NOMO-1 treated with dmso at 0.1 percent for 144 hours (cell line): Measurements from ENCODE around the gene RFX2.

Experiments
- DNase-seq: peaks from one replicate; lab custom pipeline; 2025; ENCODE audit not compliant: unreplicated experiment; lab: John Stamatoyannopoulos, UW

RFX2 gene

DNA sequence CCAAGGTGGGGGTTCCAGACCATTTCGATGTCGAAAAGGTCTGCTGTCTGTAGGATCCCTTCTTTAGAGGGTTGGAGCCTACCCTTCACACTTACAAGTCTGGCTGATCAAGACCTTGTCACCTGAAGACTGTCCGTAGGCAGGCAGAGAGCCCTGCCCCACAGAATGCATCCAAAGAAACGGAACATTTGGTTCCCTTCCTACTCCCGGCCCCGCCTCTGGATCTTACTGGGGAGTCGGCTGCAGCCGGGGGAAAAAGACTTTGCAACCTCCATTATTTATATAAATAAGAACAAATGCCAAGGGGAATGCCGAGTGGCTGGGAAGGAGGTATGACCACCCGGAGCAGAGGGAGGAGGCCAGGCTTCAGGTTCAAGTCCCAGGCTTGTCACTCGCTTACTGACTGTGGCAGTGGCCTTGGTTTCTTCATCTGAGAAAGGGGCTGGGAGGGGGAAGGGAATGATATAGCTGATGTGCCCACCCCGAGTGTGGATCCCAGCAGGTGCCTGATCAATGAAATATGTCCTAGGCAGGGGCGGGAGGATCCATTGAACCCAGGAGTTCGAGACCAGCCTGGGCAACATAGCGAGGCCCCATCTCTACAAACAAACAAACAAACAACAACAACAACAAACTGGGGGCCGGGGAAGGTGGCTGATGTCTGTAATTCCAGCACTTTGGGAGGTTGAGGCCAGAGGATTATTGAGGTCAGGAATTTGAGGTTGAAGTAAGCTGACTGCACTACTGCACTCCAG is 48.7 kb downstream of the RFX2 start:
- no peak for DNase-seq

DNA sequence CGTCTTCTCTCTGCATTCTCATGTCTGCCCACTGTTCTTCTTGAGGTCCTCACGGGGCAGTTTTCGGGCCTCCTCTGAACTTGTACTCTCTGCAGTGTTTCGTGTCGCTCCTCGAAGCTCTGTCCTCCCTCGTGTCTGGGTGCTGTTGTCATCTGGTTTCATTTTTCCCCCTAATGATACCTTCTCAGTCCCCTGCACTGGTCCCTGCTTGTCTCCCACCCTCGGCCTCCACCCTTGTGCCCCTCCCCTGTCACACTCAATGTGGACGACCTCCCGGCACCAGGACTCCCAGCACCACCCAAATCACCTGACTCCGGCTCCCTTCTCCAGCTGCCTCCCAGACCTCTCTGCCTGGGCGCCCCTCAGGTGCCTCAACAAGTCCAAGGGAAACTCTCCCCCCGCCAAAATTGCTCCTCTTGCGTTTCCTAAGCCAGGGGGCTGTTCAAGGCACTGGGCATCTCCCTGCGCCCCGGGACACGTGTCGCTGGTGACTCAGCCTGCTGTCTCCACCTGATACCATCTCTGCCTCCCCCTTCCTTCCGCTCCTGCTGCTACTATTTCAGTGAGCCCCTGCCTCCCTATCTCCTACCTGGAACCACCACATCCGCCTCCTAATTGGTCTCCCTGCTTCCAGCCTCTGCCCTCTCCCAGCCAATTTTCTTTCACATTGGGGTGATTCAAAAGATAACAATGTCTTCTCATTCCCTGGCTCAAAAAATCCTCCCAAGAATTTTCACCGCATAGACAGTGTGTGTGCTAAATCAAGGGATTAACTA is 49.5 kb downstream of the RFX2 start:
- no peak for DNase-seq

DNA sequence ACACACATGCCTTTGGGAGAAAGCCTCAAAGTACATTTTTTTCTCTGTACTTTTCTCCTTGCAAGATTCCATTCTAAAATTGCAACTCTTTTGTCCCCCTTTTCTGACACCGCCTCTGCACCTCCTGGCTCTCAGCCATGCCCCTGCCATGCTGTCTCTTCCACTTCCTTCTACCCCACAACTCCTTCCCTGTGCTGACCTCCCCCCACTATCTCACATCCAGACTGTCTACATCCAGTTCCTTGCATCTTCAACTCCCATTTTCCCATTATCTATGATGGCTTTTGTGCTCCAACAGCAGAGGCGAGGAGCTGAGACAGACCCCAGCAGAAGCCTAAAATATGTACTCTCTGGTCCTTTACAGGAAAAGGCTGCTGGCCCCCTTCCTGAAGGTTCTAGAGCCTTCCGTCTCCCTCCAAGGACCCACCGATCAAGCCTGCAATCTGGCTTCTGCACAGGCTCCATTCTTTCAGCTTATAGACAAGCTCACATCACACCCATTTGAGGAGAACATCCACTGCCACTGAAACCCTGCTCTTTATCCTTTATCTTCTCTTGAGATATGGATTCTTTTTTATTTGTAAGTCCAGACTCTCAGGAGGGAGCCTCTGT is 50.2 kb downstream of the RFX2 start:
- no peak for DNase-seq

DNA sequence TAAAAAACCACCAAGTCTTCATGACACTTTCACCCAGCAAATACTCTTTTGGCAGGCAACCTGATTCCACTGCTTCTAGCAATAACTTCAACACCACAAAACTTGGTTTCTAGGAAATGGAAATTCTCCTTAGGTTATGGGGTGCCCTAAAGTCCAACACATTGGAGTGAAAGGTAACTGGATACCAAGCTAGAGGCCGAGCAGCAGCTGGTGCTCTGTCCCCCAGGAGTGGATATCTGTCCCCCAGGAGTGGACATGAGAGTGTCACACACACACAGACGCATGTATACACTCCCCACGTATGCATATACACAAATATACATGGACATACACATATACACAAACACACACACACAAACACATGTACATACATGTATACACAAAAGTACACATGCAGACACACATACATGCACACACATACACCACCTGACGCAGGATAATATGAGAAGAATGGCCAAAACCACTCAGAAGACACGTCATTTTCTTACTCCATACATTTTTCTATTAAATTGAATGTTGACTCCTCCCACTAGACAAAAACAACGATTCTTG is 50.8 kb downstream of the RFX2 start:
- DNase-seq = no peak

DNA sequence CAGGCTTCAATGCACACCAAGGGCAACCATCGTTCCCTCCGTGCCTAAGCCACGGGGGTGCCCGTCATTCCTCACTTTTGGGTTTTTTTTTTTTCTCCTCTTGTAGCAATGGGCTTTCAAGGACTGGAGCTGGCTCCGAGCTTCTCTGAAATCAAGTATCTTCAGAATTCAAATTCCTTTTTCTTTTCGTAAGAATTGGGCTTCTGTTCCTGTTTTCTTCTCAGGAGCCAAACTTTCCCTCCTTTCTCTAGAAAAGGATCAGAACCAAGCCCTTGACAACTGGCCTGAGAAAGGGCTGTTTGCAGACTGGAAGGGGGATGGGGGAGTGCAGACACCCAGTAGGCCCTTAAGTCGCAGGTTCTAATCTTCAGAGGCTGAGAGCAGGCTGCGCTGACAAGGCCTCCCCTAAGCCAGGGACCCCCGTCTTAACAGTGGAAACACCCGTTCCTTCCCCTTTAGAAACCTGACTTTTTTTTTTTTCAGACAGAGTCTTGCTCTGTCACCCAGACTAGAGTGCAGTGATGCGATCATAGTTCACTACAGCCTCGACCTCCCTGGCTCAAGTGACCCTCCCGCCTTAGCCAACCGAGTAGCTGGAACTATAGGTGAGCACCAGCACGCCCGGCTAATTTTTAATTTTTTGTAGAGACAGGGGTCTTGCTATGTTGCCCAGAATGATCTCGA is 51.6 kb downstream of the RFX2 start:
- no peak for DNase-seq

DNA sequence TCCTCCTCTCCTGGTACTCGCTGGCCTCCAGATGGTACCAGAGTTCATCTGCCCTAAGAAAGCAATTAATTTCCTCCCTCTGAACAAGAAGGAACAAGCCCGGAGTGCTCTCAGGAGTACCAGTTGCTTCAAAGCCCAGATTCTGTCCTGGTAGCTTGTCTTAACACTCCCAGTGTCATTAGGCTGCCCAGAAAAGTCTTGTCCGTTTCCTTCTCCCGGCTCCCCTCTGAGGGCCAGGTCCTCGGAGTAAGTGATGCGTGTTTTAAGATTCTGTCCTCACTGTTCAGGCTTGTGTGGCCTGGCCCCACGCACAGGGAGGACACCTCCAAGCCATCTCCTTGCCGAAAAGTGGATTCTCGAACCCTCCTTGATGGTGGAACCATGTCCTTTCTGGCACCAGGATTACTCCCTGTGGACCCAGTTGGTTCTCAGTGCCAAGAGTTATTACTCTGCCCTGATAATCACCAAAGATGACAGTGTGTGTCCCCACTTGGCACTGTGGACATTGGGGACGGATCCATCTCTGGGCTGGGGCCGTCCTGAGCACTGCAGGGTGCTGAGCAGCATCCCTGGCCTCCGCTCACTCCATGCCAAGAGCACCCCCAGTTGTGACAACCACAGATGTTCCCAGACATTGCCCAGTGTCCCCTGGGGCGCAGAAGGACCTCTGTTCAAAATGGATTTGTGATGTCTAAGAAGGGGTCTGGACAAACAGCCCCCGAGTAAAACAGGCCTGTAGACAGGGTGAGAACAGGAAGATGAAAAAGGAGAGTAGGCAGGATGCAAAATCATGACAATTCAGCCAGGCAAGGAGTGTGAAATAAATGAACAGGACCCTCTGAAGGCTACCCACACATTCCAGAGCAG is 52.4 kb downstream of the RFX2 start:
- no peak for DNase-seq

DNA sequence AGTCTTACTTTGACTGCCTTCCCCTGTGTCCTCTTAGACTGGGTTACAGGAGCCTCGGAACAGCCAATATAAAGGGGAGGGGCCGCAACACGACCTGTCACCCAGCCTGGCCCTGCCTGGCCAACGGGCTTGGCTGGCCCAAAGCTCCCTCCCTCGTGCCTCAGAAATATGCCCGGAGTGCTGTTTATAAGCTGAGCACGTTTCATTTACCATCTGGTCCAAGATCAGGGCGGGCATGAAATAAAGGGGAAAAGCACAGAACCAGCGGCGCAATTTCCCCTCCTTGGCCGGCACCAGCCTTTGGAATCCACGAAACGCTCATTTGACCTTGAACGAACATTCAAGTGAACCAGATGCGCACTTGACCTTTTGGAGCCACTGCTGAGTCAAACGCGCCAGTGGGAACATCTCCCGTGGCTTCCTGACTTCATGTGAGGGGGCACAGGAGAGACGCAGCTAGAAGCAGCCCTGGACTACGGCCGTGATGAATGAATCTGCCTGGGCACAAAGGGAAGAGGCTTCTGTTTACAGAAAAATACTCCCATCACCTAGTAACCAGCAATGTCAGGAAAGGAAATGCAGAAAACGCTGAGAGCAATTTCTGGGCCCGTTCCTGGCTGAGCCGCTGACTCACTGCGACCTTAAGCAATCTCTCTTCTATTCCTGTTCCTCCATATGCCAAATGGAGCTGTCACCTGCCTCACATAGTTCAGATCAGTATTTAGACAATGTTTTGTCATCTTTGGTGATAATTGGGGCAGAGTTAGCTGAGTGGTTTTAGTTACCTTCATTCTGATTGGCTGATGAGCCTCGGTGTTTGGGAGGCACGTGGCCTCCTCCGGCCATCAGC is 53.3 kb downstream of the RFX2 start:
- DNase-seq = peak; percentile 97

DNA sequence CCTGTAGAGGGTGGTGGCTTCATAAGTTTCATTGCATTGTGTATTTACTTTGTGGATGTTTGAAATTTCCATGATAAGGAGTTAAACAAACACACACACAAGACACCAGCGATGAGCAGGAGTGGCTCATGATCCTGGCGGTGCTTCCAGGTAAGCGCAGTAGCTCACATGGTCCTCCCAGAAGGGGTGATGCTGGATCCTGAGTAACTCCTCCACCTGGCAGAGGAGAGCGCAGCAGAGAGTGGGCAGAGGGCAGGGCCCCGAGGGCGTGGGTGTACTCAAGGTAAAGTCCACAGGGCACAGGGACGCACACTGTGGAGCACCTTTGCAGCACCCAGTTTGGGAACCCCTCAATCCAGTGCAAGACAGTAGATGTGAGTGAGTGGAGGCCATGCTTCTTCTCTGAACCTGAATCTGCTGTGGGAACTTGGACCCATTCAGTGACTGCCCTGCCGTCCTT is 54.0 kb downstream of the RFX2 start:
- no peak for DNase-seq

DNA sequence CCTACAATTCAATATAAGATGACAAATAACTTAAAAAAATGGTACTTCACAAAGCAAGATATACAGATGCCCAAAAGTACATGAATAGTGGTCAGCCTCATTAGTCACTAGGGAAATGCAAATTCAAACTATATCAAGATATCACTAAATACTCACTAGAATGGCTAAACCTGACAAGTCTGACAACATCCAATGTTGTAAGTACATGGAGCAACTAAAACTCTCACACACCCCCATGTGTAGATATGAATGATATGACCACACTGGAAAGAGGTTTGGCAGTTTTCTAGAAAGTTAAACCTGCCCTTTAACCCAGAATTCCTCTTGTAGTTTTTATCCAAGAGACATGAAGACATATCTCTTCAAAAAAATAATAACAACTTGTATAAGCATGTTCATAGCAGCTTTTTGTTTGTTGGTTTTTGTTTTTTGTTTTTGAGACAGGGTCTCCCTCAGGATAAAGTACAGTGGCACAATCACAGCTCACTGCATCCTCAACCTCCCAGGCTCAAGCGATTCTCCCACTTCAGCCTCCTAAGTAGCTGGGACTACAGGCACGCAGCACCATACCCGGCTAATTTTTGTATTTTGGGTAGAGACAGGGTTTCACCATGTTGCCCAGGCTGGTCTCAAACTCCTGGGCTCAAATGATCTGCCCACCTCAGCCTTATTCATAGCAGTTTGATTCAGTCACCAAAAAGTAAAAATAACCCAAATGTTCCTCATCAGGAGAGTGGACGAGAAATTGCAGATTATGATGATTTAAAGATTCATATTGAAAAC is 55.1 kb downstream of the RFX2 start:
- DNase-seq = no peak

DNA sequence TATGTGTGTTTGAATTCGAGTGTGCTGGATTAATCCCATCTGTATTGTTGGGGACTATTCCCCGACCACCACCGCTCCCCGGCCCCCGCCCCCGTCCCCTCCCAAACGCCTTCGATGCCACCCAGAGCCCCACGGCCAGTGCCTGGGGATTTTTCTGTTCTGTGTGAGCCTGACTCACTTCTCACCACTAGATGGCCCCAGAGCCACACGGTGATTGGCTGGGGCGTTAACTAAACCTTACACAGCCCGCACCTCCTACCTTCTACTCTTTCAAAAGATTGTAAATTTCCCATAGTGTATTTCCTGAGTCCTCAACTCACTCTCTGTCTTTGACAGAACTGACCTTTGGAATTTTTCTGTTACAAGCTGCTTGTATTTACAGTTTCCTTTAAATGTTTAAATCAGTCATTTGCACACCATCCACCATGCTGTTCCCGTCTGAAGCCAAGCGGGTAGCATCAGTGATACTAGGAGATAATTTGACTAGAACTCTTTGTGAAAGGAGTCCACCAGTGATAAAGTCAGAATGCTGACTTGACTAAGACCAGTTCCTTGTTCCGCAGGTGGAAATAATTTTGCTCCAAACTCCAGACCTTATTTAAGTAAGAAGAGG is 61.4 kb downstream of the RFX2 start:
- peak; percentile 61 for DNase-seq

DNA sequence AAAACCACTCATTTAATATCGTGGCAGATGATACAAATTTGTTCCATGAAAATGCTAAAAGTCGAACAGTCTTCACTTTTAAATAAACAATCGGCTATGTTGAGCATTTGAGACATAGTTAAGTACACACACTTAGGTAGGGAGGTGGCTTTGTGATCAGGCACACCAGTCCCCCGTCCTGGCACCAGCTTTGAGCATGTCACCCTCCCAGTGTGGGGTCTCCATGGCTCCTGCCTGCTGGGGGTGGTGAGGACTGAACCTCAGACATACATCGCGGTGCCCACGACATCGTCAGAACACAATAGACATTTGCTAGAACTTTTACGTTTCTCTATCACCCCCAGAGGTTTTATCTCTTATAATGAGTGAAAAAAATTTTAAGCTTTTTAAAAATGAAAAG is 62.0 kb downstream of the RFX2 start:
- DNase-seq = no peak

DNA sequence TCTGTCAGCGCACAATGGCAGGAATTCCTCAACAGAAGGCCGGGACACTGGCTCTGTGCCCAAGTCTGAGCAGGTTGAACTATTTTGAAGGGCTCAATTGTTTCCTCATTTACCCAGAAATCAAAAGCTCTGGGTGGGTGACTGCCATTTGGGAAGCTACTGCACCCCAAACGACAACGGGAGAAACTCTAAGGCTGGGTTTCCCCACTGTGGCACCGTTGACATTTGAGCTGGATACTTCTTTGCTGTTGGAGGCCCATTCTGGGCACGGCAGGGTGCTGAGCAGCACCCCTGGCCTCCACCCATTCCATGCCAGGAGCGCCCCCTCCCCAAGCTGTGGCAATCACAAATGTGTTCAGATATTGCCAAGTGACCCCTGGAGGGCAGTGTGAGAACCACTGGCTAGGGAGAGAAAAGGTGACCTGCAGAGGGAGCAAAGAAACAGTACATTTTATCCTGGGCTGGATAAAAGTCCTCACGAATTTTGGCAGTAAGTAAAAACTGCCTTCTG is 62.5 kb downstream of the RFX2 start:
- DNase-seq = peak; percentile 6

DNA sequence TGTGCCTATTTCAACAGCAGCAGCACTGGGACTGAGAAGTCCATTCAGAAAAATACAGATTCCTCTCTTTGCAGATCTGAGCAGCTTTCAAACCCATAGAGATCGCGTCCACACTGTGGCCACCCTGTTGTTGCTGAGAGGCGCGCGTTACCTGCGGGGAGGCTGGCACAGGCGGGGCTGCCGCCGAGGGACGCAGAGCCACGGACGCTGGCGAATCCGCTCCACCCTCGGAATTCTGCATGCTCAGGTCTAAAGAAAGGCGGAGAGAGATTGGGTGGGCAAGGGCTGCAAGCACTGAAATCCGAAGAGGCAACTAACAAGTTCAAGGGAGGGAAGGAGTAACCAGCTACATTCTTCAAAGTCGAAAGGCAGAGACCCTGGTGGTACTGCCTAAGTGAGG is 63.0 kb downstream of the RFX2 start:
- DNase-seq = no peak

DNA sequence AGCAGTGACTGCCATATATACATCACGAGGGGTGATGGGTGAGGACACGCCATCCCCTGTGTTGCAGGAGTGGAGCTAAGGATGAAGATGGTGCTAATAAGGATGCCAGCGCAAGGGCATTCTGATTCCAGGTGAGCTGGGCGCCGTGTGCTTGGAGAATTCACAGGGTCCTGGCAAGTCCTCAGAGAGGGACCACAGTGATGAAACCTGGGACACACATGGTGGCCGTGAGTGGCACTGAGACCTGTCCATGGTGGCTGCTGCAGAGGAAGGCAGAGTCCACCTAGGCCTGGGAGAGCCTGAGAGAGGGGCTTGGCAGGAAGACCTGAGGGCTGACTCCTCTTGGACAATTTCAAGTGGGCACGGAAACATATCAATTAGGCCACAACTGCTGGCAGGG is 65.2 kb downstream of the RFX2 start:
- no peak for DNase-seq

DNA sequence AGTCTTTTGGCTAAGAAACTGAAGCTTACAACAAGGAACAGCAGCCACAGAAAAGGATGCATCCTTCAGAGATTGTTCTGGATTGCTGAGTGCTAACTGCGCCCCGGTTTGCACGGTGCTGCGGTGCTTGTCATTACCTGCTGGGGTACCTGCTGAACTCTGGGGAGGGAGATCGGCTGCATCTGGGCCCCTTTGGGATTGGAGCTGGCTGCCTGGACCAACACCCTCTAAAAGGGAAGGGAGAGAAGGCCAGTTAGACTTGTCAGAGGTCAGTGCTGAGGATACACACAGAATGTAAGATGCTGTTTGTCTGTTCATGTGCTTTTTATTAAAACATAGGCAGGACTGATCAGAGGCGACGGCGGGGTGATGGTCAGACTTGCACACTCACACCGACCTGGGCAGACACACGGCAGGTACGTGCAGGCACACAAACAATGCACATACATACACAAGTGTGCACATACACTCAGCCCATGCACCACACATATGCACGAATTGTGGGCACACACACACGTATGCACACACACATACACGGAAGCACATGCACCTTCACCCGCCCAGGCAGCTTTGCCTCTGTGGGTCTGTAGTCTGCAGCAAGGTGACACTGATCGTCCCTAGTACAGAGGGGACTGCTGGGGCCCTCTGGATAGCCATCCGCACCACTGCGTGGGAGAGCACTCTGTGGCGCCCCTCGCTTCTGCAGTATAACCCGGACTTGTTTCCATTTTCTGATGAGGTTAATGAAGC is 66.1 kb downstream of the RFX2 start:
- no peak for DNase-seq

DNA sequence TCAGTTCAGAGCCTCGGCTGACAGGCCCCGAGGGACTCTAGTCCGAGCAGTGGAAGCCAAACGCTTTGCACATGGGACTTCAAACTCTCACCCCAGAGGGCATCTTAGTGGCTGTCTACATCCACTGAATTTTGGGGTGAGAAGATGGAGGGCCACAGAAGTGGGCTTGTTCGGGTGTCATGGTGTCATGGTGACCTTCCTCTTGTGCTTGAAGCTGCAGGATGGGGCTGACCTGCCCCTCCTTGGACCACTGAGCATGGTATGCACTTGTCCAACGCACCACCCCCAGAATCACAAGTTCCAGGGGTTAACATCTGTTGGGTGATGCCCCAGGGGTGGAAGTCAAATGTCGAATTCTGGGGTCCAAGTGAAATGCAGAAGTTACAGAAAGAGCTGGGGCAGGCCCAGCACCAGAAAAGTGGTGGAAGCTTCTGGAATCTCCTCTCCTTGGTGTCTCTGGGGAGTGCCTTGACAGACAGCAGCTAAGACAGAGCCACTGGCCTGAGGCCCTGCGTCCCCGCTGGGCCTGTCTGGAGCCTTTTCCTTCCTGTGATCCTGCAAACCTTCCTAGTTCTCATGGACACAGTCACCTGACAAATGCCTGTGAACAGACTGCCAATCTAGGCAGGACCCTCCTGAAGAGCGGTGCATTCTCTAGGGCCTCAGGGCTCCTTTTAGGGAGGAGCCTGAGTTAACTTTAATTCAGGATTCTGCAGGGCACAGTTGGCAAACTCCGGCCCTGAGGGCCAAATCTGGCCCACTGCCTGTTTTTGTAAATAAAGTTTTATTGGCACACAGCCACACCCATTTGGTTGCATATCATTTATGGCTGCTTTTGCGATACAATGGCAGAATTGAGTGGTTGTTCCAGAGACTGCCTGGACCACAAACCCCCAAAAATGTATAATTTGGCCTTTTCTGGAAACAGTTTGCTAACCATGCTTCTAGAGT is 67.2 kb downstream of the RFX2 start:
- no peak for DNase-seq
